Left hindlimb (tissue), 1 donor: Measurements from ENCODE around the gene VPS41.

ENCODE experiments used
- DNase-seq: peaks from one replicate; pipeline ENCODE4 v3.0.0-alpha.2; 2018

The VPS41 gene

GRCh38 chr7:38905056-38905759, 3.8 kb downstream of the VPS41 start:
- no peak for DNase-seq

GRCh38 chr7:38903057-38903456, 5.9 kb downstream of the VPS41 start:
- no peak for DNase-seq

GRCh38 chr7:38902449-38902848, 6.5 kb downstream of the VPS41 start:
- no peak for DNase-seq

GRCh38 chr7:38893061-38893460, 15.9 kb downstream of the VPS41 start:
- no peak for DNase-seq

- no peak for DNase-seq
Measured at GRCh38 chr7:38890597-38890996, 18.4 kb downstream of the VPS41 start.

GRCh38 chr7:38889872-38890432, 19.0 kb downstream of the VPS41 start:
- DNase-seq = no peak

- DNase-seq = no peak
Measured at GRCh38 chr7:38889079-38889478, 19.9 kb downstream of the VPS41 start.

- no peak for DNase-seq
Measured at GRCh38 chr7:38886265-38886664, 22.7 kb downstream of the VPS41 start.

GRCh38 chr7:38883706-38884105, 25.3 kb downstream of the VPS41 start:
- no peak for DNase-seq

GRCh38 chr7:38881947-38882684, 26.9 kb downstream of the VPS41 start:
- no peak for DNase-seq

GRCh38 chr7:38881015-38881414, 28.0 kb downstream of the VPS41 start:
- DNase-seq = no peak

- DNase-seq = no peak
Measured at GRCh38 chr7:38880454-38880853, 28.5 kb downstream of the VPS41 start.

GRCh38 chr7:38880035-38880434, 29.0 kb downstream of the VPS41 start:
- DNase-seq = no peak

GRCh38 chr7:38878694-38879457, 30.1 kb downstream of the VPS41 start:
- no peak for DNase-seq

GRCh38 chr7:38873433-38873832, 35.6 kb downstream of the VPS41 start:
- no peak for DNase-seq

GRCh38 chr7:38872202-38872601, 36.8 kb downstream of the VPS41 start:
- DNase-seq = no peak

GRCh38 chr7:38870147-38870546, 38.8 kb downstream of the VPS41 start:
- no peak for DNase-seq

- no peak for DNase-seq
Measured at GRCh38 chr7:38863601-38864291, 45.2 kb downstream of the VPS41 start.

- DNase-seq = no peak
Measured at GRCh38 chr7:38862666-38863065, 46.3 kb downstream of the VPS41 start.

GRCh38 chr7:38858259-38858884, 50.6 kb downstream of the VPS41 start:
- no peak for DNase-seq

- DNase-seq = no peak
Measured at GRCh38 chr7:38855867-38856266, 53.1 kb downstream of the VPS41 start.

- no peak for DNase-seq
Measured at GRCh38 chr7:38855386-38855785, 53.6 kb downstream of the VPS41 start.
